HEK293T (cell line): ENCODE results near the gene RBM38.

Experiments
- CTCF ChIA-PET: fragments of 350-600 bp; formaldehyde crosslinking; extraction: SDS; loops from one replicate; lab custom pipeline; 2021; ENCODE audit warnings: antibody characterized with exemption, inconsistent platforms; lab: Yijun Ruan, JAX
- POLR2A ChIA-PET: fragments of 350-600 bp; formaldehyde crosslinking; extraction: SDS; loops from one replicate; lab custom pipeline; 2020; ENCODE audit warnings: antibody characterized with exemption, inconsistent platforms; lab: Yijun Ruan, JAX
- DNase-seq: peaks from one replicate; pipeline ENCODE4 v3.0.0; 2012; ENCODE audit warnings: mixed read lengths; ENCODE audit errors: extremely low spot score
- ARNT ChIP-seq: fragments of 450-650 bp; IDR thresholded peaks from 2 replicates; pipeline ENCODE4 v1.6.1; 2017; ENCODE audit warnings: mild to moderate bottlenecking
- BHLHE40 ChIP-seq: fragments of 450-650 bp; IDR thresholded peaks from 2 replicates; pipeline ENCODE4 v1.6.1; 2016; ENCODE audit warnings: mild to moderate bottlenecking, moderate library complexity, borderline replicate concordance
- CTBP1 ChIP-seq: fragments of 450-650 bp; IDR thresholded peaks from 2 replicates; pipeline ENCODE4 v1.6.1; 2016; ENCODE audit warnings: borderline replicate concordance
- ELF4 ChIP-seq: fragments of 450-650 bp; IDR thresholded peaks from 2 replicates; pipeline ENCODE4 v1.6.1; 2017; ENCODE audit warnings: antibody characterized with exemption
- FOXA1 ChIP-seq: fragments of 450-650 bp; IDR thresholded peaks from 2 replicates; pipeline ENCODE4 v1.6.1; 2016; ENCODE audit warnings: mild to moderate bottlenecking
- FOXK2 ChIP-seq: fragments of 450-650 bp; IDR thresholded peaks from 2 replicates; pipeline ENCODE4 v1.6.1; 2016; ENCODE audit warnings: mild to moderate bottlenecking
- FOXM1 ChIP-seq: fragments of 450-650 bp; IDR thresholded peaks from 2 replicates; pipeline ENCODE4 v1.6.1; 2017; ENCODE audit warnings: mild to moderate bottlenecking, borderline replicate concordance
- HDGF ChIP-seq: fragments of 450-650 bp; IDR thresholded peaks from 2 replicates; pipeline ENCODE4 v1.6.1; 2017; ENCODE audit warnings: antibody characterized with exemption, borderline replicate concordance
- L3MBTL2 ChIP-seq: fragments of 450-650 bp; conservative IDR thresholded peaks from 2 replicates; pipeline ENCODE4 v1.6.1; 2016; ENCODE audit warnings: mild to moderate bottlenecking
- LEF1 ChIP-seq: fragments of 450-650 bp; IDR thresholded peaks from 2 replicates; pipeline ENCODE4 v1.6.1; 2017; ENCODE audit warnings: mild to moderate bottlenecking, borderline replicate concordance
- NFRKB ChIP-seq: fragments of 450-650 bp; IDR thresholded peaks from 2 replicates; pipeline ENCODE4 v1.6.1; 2016; ENCODE audit warnings: mild to moderate bottlenecking, moderate library complexity
- PKNOX1 ChIP-seq: fragments of 450-650 bp; IDR thresholded peaks from 2 replicates; pipeline ENCODE4 v1.6.1; 2016
- SP1 ChIP-seq: fragments of 450-650 bp; IDR thresholded peaks from 2 replicates; pipeline ENCODE4 v1.6.1; 2017
- SUZ12 ChIP-seq: fragments of 450-650 bp; IDR thresholded peaks from 2 replicates; pipeline ENCODE4 v1.6.1; 2016; ENCODE audit warnings: mild to moderate bottlenecking
- TARDBP ChIP-seq: fragments of 450-650 bp; IDR thresholded peaks from 2 replicates; pipeline ENCODE4 v1.6.1; 2016
- ZNF384 ChIP-seq: fragments of 450-650 bp; IDR thresholded peaks from 2 replicates; pipeline ENCODE4 v1.6.1; 2016

Gene RBM38

DNA sequence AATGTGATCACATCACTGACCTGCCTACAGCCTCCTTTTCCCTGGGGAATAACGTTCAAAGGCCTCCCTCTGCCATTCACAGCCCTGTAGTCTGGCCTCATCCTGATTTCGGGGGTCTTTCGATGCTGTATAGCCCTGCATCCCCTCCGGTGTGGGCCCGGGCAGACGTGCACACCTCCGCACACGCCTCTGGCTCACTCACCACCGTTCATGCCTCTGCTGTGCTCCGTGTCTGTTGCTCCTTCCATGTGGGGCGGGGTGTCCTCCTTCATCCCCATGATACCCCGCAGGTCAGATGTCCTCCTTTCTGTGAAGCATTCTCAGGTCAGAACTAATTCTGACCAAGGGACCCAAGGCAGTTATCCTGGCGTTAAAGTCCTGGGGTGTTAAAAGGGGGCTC, 13.8 kb upstream of the RBM38 start:
- DNase-seq: no peak
- no peak for TF ChIP-seq FOXK2
- TF ChIP-seq LEF1: no peak
- TF ChIP-seq ZNF384: no peak
- no peak for TF ChIP-seq ELF4
- no peak for TF ChIP-seq PKNOX1
- TF ChIP-seq HDGF: no peak
- no peak for TF ChIP-seq FOXM1
- no peak for TF ChIP-seq SP1
- TF ChIP-seq L3MBTL2: no peak
- POLR2A ChIA-PET: no interaction called here
- CTCF ChIA-PET: interaction anchor here (1.5 kb wide), 1 partner anchor 13 kb away, joined by 6 read pairs; no protein-coding TSS in a partner anchor

DNA sequence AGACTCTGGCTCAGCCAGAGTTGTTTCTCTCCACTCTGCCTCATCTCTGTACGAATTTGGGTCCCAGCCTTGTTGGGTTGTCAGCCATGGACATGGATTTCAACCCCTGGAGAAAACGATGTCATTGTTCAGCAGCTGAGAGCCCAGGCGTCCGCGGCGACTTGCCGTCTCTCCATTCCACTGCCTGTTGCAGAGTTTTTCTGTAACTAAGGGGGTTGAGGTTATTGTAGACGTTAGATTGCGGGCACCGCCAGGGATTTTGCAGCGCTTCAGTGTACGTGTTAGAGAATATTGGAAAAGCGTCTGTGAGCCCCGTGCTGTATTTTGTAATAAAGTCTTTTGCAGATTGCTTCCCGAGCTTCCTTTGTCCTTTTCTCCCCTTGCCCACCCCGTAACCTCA, 13.1 kb upstream of the RBM38 start:
- ChIA-PET POLR2A (no interaction called here), CTCF (interaction anchor here (1.5 kb wide), 1 partner anchor 14 kb away, joined by 6 read pairs; no protein-coding TSS in a partner anchor)
- no peak for TF ChIP-seq SUZ12

GRCh38 chr20:57378646-57379262, 12.4 kb upstream of the RBM38 start:
- ChIA-PET CTCF (interaction anchor here (1.1 kb wide), 1 partner anchor 123 kb away, joined by 3 read pairs; no protein-coding TSS in a partner anchor), POLR2A (no interaction called here)
- no peak for DNase-seq
- TF ChIP-seq FOXA1: no peak
- TF ChIP-seq HDGF: no peak
- TF ChIP-seq SUZ12: no peak
- TF ChIP-seq ZNF384: no peak
- TF ChIP-seq SP1: no peak
- no peak for TF ChIP-seq NFRKB
- no peak for TF ChIP-seq FOXK2
- no peak for TF ChIP-seq ARNT
- no peak for TF ChIP-seq LEF1
- no peak for TF ChIP-seq ELF4
- no peak for TF ChIP-seq PKNOX1
- no peak for TF ChIP-seq BHLHE40
- TF ChIP-seq CTBP1: no peak
- TF ChIP-seq L3MBTL2: no peak
- TF ChIP-seq TARDBP: no peak
- no peak for TF ChIP-seq FOXM1

More for the DNA sequence above, 13.1 kb upstream of the RBM38 start:
- DNase-seq: no peak

DNA sequence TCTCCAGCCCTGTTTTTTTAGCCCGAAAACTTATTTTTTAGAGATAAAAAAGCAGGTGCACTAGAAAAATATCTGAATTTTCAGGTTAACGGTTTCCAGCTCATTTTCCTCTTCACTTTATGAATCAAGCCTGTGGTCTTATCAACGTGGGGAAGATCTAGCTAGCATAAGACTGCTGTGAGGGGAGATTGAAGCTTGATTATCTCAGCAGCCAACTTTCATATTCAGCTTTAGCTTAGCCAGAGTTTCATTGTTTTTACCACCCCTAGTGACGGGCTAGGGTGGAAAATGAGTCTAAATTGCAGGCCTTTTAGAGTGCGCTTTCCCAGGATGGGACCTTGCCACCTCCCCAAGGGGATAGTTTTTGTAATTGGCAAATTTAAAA, 11.9 kb upstream of the RBM38 start:
- POLR2A ChIA-PET: no interaction called here
- TF ChIP-seq HDGF: no peak
- TF ChIP-seq ZNF384: no peak
- TF ChIP-seq FOXA1: no peak
- TF ChIP-seq FOXM1: no peak
- TF ChIP-seq NFRKB: no peak
- no peak for TF ChIP-seq L3MBTL2
- no peak for TF ChIP-seq PKNOX1
- no peak for TF ChIP-seq SP1
- TF ChIP-seq TARDBP: no peak
- DNase-seq: no peak
- CTCF ChIA-PET: interaction anchor here (1.0 to 1.1 kb wide), 2 partner anchors 10 to 123 kb away, joined by 3 to 5 read pairs; no protein-coding TSS in a partner anchor

DNA sequence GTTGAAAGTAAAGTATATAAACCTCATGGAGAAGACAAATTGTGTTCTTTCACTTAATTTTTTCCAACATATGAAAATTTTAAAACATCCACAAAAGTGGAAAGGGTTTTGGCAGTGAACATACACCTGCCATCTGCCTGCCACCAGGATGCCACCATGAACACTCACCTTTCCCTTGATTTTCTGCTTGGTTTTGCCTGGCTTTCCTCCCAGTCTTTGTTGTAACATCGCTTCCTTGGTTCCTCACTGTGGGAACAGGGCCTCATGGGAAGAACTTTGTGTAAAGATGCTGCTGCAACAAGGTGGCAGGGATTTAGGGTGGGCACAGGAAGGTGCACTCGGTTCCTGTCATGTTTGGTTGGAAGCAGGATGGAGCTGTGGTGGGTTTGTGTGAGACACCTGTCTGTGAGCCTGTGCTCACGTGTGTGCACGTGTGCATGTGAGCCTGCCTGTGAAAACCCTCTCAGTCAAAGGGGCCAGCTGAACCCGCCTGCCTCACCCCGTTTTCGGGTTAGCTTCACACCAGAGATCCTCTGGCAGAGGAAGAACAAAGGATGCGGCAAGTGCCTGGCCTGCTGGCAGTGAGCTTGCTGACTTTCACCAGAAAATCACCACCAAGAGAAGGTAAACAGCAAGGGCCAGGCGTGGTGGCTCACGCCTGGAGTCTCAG, 11.0 kb upstream of the RBM38 start:
- CTCF ChIA-PET: interaction anchor here (1.0 to 1.1 kb wide), 3 partner anchors 9 to 122 kb away, joined by 3 to 5 read pairs (median 3); no protein-coding TSS in a partner anchor
- POLR2A ChIA-PET: interaction anchor here (1.2 kb wide), 1 partner anchor 11 kb away, joined by 3 read pairs; the partner anchor contains the start of gene RBM38
- TF ChIP-seq ZNF384 (no peak), SUZ12 (no peak), HDGF (no peak), NFRKB (no peak), CTBP1 (no peak), ARNT (no peak), FOXK2 (no peak), BHLHE40 (no peak), FOXM1 (no peak), TARDBP (no peak), LEF1 (no peak), L3MBTL2 (no peak), ELF4 (no peak), FOXA1 (no peak), PKNOX1 (no peak), SP1 (no peak)
- no peak for DNase-seq
